Sigmoid colon (tissue), 7 donors: Measurements from ENCODE around the gene HHIPL1. TPM values are rescaled to one million over a fixed set of nuclear protein-coding genes. Genes with fewer than 3 reads are reported as not detected.
"Not testable (repeated sequence)": the region's sequence is repeated elsewhere in the genome, so short reads cannot be mapped to it uniquely, and the experiment has no call there.

Source experiments
- DNase-seq: peaks from one replicate; pipeline ENCODE4 v3.0.0-alpha.2; 2019
- H3K27ac ChIP-seq, 4 donors: fragments of 200-600 bp; sonication (generic); one replicate each; pipeline ENCODE4 v1.5.1; 2016 to 2019; ENCODE audit warnings: mild to moderate bottlenecking in 1 of 4
- H3K27me3 ChIP-seq, 3 donors: fragments of 200-600 bp; sonication (generic); one replicate each; pipeline ENCODE4 v1.5.1; 2019; ENCODE audit warnings: mild to moderate bottlenecking in 1 of 3
- H3K36me3 ChIP-seq, 4 donors: fragments of 200-600 bp; sonication (generic); one replicate each; pipeline ENCODE4 v1.5.1; 2016 to 2019
- H3K4me1 ChIP-seq, 4 donors: fragments of 200-600 bp; sonication (generic); one replicate each; pipeline ENCODE4 v1.5.1; 2017 to 2019
- H3K4me3 ChIP-seq, 4 donors: fragments of 200-600 bp; sonication (generic); one replicate each; pipeline ENCODE4 v1.5.1; 2017 to 2019; ENCODE audit warnings: mild to moderate bottlenecking in 2 of 4, moderate library complexity in 1 of 4
- H3K9me3 ChIP-seq, 4 donors: fragments of 200-600 bp in 3 of 4; sonication (generic) in 3 of 4; one replicate each; pipeline versions ENCODE4 v1.5.1 to v1.6.1; 2013 to 2019
- CTCF ChIP-seq, 4 experiments: fragments of 450-650 bp in 3 of 4; fragments of 200-600 bp in 1 of 4; IDR thresholded peaks; one replicate each; pipeline ENCODE4 v1.5.1; 2016 to 2019; ENCODE audit warnings: antibody characterized with exemption in 4 of 4, mild to moderate bottlenecking in 3 of 4, moderate library complexity in 2 of 4
- EP300 ChIP-seq, 4 donors: sonication (generic); formaldehyde crosslinking; IDR thresholded peaks; one replicate each; pipeline ENCODE4 v1.6.1; 2017; ENCODE audit warnings: antibody characterized with exemption in 4 of 4
- POLR2A ChIP-seq, 2 donors: fragments of 450-650 bp; IDR thresholded peaks; one replicate each; pipeline ENCODE4 v1.6.1; 2016; ENCODE audit warnings: antibody characterized with exemption in 2 of 2, mild to moderate bottlenecking in 2 of 2, moderate library complexity in 2 of 2
- POLR2AphosphoS5 ChIP-seq, 4 donors: sonication (generic); formaldehyde crosslinking; IDR thresholded peaks; one replicate each; pipeline ENCODE4 v1.6.1; 2017; ENCODE audit warnings: antibody characterized with exemption in 4 of 4
- WGBS, 2 donors: extraction: QIAGEN DNeasy Blood & Tissue Kit; methylation state at CpG; one replicate each; pipeline ENCODE4 v1.1.7; 2013; 5-methylcytosine and 5-hydroxymethylcytosine counted together
- intact Hi-C: fragments of 100-400 bp; cut with DNase I; formaldehyde crosslinking; loops from one replicate; pipeline ENCODE4 v1.15.1; 2023
- polyA plus RNA-seq, 3 donors: library from polyadenylated mRNA; stranded (reverse); fragments of 200-250 nt; gene quantifications; one replicate each; pipeline ENCODE4 v1.2.3, GENCODE V29; 2013
- total RNA-seq, 4 donors: library from RNA; depleted of rRNA; stranded (reverse); fragments of >200 nt; gene quantifications; one replicate each; pipeline ENCODE4 v1.1.0, GENCODE V29; 2016
- donor health status: healthy with polysubstance abuse.
- donor health status: Bipolar disorder and iron deficiency.
- donor health status: healthy.

HHIPL1 gene
- total and polyA plus RNA-seq, 7 donors = 0.80 to 10.8 (median 4.3) TPM; not detected in 2

DNA sequence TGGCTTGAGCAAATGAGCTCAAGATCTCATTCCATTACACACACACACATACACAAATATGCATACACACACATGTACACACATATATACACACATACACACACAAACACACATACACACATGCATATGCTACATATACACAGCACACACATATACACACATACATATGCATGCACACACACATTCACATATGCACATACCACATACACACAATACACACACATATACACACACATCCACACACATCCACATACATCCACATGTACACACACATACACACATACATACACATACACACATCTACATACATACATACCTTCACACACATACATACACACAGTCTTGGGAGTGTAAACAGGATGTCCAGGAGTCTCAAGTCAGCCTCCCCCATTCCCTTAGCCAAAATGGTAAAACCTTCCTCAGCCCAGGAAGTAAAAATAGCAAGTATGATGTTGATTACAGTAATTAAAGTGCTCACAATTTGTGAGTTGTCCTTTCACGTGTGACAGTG, 12.8 kb downstream of the HHIPL1 start:
- H3K9me3 ChIP-seq = no peaks in the 10 kb centered on the region
- H3K4me3 ChIP-seq = no peak overlapping the region
- intact Hi-C loops = no loop called here
- no peak for DNase-seq
- 13 to 51% methylated on average over 1 of the region's 1 CpG for WGBS, 2 donors
- H3K27me3 ChIP-seq = peaks cover 0 to 7% (median 4%) of the 10 kb centered on the region in 3 donors
- peaks cover 0 to 23% (median 9%) of the 10 kb centered on the region in 4 donors for H3K4me1 ChIP-seq
- peaks cover 0 to 15% (median 0%) of the 10 kb centered on the region in 4 donors for H3K36me3 ChIP-seq
- no peak for TF ChIP-seq EP300 (IDR thresholded peaks at IDR 0.05)
- TF ChIP-seq POLR2A (IDR thresholded peaks at IDR 0.05) = no peak
- H3K27ac ChIP-seq = no peak overlapping the region

DNA sequence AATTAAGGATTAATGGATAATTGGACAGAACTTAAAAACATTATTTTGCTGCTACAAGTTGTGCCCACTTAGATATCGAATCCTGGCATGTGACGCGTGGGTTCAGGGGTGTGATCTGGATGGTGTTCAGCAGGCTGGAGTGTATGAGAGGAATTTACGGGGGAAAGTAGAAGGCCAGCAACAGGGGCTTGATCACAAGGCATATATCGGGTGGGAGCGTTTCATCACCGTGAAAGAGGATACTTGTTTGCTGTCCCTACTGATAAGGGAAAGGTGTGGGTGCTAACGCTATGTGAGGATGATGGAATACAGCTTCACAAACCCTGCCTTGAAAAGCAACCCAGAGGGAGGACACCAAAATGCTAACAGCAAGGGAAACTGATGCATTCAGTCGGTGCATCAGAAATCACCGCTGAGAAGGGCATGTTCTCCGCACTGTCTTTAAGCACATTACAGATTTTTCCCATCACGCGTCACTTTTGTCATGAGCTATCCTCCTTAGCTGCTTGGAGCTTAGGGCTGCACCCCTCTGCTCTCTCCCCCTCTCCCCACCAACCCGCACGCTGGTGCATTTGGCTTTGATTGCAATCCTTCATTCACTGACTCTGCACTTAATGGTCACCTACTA, 13.4 kb downstream of the HHIPL1 start:
- DNase-seq = no peak
- peaks cover 0 to 7% (median 4%) of the 10 kb centered on the region in 3 donors for H3K27me3 ChIP-seq
- H3K4me3 ChIP-seq = no peak overlapping the region
- TF ChIP-seq CTCF (IDR thresholded peaks at IDR 0.05) = no peak
- TF ChIP-seq EP300 (IDR thresholded peaks at IDR 0.05) = no peak
- no peak for TF ChIP-seq POLR2AphosphoS5 (IDR thresholded peaks at IDR 0.05)
- no peak for TF ChIP-seq POLR2A (IDR thresholded peaks at IDR 0.05)
- no peak overlapping the region for H3K27ac ChIP-seq
- intact Hi-C loops = no loop called here
- peaks cover 0 to 23% (median 9%) of the 10 kb centered on the region in 4 donors for H3K4me1 ChIP-seq
- no peaks in the 10 kb centered on the region for H3K9me3 ChIP-seq
- WGBS, 2 donors = 49 to 70% methylated on average over 15 of the region's 15 CpGs
- peaks cover 0 to 13% (median 0%) of the 10 kb centered on the region in 4 donors for H3K36me3 ChIP-seq

GRCh38 chr14:99659333-99659741, 14.4 kb downstream of the HHIPL1 start:
- DNase-seq = no peak
- H3K36me3 ChIP-seq = peaks cover 0 to 13% (median 0%) of the 10 kb centered on the region in 4 donors
- H3K27ac ChIP-seq = no peak overlapping the region
- peaks cover 0 to 21% (median 9%) of the 10 kb centered on the region in 4 donors for H3K4me1 ChIP-seq
- peak overlapping the region in 1 of 4 donors; percentile 17 for H3K4me3 ChIP-seq
- WGBS, 2 donors = 16 to 18% methylated on average over 58 of the region's 58 CpGs
- no peak for TF ChIP-seq EP300 (IDR thresholded peaks at IDR 0.05)
- no peak for TF ChIP-seq POLR2A (IDR thresholded peaks at IDR 0.05)
- no peak for TF ChIP-seq POLR2AphosphoS5 (IDR thresholded peaks at IDR 0.05)
- no peak for TF ChIP-seq CTCF (IDR thresholded peaks at IDR 0.05)
- H3K9me3 ChIP-seq = no peaks in the 10 kb centered on the region
- intact Hi-C loops = no loop called here
- peaks cover 0 to 7% (median 4%) of the 10 kb centered on the region in 3 donors for H3K27me3 ChIP-seq

DNA sequence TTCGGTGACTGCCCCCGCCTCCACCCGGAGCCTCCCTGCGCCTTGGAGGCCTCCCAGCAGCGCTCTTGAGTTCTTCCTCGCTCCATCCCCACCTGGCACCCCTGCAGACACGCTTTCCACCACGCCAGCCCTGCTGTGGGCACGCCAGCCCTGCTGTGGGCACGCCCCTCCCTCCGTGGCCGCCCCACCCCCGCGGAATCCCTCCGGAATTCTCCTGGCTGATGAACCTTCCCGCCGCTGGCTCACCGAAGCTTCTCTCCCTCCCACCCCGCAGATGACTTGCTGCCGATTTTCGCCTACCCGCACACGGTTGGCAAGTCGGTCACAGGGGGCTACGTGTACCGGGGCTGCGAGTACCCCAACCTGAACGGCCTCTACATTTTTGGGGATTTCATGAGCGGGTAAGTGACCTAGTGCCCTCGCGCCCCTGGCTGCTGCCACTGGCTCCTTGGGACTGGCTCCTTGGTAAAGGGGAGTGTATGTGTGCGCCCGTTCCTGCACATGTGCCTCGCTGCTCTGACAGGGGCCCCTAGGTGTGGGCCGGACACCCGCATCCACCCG, 15.2 kb downstream of the HHIPL1 start:
- 30 to 31% methylated on average over 37 of the region's 37 CpGs for WGBS, 2 donors
- Histone ChIP-seq H3K9me3 (no peaks in the 10 kb centered on the region), H3K4me3 (peak overlapping the region in 2 of 4 donors; percentile 17 to 25), H3K36me3 (peaks cover 0 to 13% (median 0%) of the 10 kb centered on the region in 4 donors), H3K27me3 (peaks cover 0 to 7% (median 4%) of the 10 kb centered on the region in 3 donors), H3K4me1 (peaks cover 0 to 20% (median 8%) of the 10 kb centered on the region in 4 donors), H3K27ac (no peak overlapping the region)
- no peak for DNase-seq
- intact Hi-C loops = no loop called here
- TF ChIP-seq POLR2A (IDR thresholded peaks at IDR 0.05) (no peak), CTCF (IDR thresholded peaks at IDR 0.05) (no peak), EP300 (IDR thresholded peaks at IDR 0.05) (no peak), POLR2AphosphoS5 (IDR thresholded peaks at IDR 0.05) (no peak)

- H3K27me3 ChIP-seq = peaks cover 0 to 7% (median 4%) of the 10 kb centered on the region in 3 donors
- TF ChIP-seq EP300 (IDR thresholded peaks at IDR 0.05) (no peak), POLR2A (IDR thresholded peaks at IDR 0.05) (no peak), CTCF (IDR thresholded peaks at IDR 0.05) (no peak), POLR2AphosphoS5 (IDR thresholded peaks at IDR 0.05) (no peak)
- no peak for DNase-seq
- H3K36me3 ChIP-seq = peaks cover 0 to 13% (median 0%) of the 10 kb centered on the region in 4 donors
- no peaks in the 10 kb centered on the region for H3K9me3 ChIP-seq
- H3K27ac ChIP-seq = no peak overlapping the region
- 48 to 63% methylated on average over 4 of the region's 4 CpGs for WGBS, 2 donors
- H3K4me3 ChIP-seq = no peak overlapping the region
- H3K4me1 ChIP-seq = peaks cover 0 to 20% (median 8%) of the 10 kb centered on the region in 4 donors
- intact Hi-C loops = no loop called here
These were observed 15.9 kb downstream of the HHIPL1 start for GRCh38 chr14:99660794-99661193.

GRCh38 chr14:99661206-99661605, 16.3 kb downstream of the HHIPL1 start:
- H3K4me1 ChIP-seq = peaks cover 0 to 20% (median 8%) of the 10 kb centered on the region in 4 donors
- H3K9me3 ChIP-seq, H3K4me3 ChIP-seq, H3K27me3 ChIP-seq, intact Hi-C loops, H3K27ac ChIP-seq, DNase-seq: not testable (repeated sequence)
- peaks cover 0 to 13% (median 0%) of the 10 kb centered on the region in 4 donors for H3K36me3 ChIP-seq
